GM12872 (cell line): Measurements from ENCODE around the gene PCYT2.

Experiments used
- TF ChIP-seq, protein P1 (sequence below): IDR thresholded peaks from 3 replicates; pipeline ENCODE4 v1.5.1; 2011; ENCODE audit warnings: low read depth, mild to moderate bottlenecking, low read length, moderate library complexity; ENCODE audit not compliant: insufficient read depth

Gene PCYT2

DNA sequence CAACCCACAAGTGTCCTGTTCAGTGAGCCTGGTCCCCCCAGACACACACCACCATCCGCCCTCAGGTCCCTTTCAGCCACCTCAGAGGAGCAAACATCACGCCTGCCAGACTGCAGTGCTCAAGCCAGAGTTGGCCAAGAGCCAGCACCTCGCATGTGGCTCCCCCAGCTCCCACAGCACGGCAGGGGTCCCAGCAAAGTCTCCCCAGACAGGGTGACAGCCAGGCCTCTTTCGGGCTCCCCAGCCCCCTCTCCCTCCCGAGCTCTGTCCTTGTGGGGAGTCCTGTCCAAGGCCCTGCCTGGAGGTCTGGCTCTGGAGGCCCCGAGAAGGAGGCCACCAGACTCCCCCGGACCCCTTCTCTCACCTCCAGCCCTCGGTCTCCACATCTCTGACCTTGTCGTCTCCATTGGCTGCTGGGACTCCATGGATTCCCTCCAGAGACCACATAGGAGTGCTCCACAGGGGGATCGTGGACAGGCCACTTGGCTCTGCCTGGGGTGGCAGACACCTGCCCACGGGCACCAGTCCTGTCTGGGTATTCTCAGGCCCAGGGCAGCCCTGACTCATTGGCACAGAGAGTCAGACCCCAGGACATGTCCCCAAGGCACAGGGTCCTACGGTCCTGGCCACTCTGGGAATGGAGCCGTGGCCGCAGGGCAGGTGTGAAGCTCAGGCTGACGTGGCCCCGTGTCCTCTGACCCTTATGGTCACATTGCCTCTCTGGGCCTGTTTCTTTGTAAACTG, 37.6 kb upstream of the PCYT2 start:
- TF ChIP-seq, protein P1, sequence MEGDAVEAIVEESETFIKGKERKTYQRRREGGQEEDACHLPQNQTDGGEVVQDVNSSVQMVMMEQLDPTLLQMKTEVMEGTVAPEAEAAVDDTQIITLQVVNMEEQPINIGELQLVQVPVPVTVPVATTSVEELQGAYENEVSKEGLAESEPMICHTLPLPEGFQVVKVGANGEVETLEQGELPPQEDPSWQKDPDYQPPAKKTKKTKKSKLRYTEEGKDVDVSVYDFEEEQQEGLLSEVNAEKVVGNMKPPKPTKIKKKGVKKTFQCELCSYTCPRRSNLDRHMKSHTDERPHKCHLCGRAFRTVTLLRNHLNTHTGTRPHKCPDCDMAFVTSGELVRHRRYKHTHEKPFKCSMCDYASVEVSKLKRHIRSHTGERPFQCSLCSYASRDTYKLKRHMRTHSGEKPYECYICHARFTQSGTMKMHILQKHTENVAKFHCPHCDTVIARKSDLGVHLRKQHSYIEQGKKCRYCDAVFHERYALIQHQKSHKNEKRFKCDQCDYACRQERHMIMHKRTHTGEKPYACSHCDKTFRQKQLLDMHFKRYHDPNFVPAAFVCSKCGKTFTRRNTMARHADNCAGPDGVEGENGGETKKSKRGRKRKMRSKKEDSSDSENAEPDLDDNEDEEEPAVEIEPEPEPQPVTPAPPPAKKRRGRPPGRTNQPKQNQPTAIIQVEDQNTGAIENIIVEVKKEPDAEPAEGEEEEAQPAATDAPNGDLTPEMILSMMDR, result no peak

DNA sequence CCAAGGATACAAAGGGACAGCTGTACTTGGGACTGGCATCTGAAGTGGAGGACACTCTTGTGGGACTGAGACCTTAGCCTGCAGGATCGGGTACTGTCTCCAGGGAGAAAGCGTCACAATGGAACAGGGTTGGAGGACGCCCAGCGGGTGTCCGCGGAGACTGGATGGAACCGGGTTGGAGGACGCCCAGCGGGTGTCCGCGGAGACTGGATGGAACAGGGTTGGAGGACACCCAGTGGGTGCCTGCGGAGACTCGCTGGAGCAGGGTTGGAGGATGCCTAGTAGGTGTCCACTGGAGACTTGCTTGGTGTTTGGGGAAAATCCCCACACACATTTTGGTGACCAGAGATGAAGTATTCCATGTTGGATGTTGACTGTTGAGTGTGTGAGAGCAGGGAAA, 36.0 kb upstream of the PCYT2 start, which contains the start of gene MYADML2:
TSS of gene MYADML2 (minus strand) at position 45 of the 400 bp plus-strand sequence. CDS start 5,492 bp downstream, outside the sequence.
- TF ChIP-seq, protein P1, result no peak

DNA sequence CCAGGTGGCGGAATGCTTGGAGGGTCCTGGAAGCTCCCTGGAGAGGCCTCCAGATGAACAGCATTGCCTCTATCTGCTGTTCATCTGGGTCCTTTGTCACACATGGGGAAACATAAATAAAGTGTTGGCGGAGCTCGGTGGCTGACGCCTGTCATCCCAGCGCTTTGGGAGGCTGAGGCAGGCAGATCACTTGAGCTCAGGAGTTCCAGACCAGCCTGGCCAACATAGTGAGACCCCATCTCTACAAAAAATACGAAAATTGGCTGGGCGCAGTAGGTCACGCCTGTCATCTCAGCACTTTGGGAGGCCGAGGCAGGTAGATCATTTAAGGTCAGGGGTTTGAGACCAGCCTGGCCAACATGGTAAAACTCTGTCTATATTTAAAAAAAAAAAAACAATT, 33.7 kb upstream of the PCYT2 start:
- TF ChIP-seq, protein P1, result no peak

DNA sequence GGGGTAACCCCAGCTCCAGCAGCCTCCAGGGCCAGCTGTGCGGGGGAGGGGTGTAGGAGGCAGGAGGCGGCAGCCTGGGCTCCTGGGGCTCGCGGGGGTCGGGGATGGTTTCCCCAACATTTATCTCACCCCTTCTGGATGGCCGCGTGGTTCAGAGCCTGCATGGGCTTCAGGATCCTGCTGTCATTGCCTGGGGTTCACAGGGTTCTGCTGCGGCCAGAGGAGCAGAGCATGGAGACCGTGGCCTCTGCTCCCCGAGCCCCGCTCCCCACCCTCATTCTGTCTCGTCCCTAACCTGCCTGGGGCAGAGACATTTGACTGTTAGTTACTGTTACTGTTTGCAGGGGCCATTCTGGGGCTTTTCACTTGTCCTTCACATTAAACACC, 31.0 kb upstream of the PCYT2 start:
- TF ChIP-seq, protein P1, result no peak

DNA sequence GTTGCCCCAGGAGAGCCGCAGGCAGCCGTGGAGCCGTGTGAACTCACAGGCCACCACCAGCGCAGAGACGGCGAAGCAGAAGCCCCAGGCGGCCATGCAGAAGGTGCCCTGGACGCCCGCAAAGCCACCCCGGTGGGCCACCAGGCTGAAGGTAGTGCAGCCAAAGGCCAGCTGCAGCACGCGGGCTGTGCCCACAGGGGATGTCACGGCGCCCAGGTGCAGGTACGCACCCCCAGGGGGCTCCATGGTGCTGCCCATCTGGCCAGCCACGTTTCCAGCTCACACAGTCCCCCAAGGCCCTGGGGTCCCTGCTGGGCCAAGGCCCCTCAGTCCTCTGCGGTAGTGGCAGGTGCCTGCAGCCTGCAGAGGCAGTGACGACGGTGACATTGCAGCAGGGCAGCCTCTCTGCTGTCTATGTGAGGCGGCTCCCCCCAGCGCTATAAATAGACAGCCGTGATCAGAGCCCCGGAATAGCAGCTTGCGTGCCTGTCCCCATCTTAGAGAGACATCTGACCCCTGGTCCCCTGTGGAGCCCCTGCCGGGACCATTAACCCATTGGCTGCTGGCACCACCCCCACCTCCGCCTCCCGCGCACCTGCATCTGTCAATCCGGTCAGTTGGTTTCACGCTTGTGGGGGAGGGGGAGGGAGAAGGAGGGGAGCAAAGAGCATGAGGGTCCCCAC, 30.4 kb upstream of the PCYT2 start:
- TF ChIP-seq, protein P1, result no peak

DNA sequence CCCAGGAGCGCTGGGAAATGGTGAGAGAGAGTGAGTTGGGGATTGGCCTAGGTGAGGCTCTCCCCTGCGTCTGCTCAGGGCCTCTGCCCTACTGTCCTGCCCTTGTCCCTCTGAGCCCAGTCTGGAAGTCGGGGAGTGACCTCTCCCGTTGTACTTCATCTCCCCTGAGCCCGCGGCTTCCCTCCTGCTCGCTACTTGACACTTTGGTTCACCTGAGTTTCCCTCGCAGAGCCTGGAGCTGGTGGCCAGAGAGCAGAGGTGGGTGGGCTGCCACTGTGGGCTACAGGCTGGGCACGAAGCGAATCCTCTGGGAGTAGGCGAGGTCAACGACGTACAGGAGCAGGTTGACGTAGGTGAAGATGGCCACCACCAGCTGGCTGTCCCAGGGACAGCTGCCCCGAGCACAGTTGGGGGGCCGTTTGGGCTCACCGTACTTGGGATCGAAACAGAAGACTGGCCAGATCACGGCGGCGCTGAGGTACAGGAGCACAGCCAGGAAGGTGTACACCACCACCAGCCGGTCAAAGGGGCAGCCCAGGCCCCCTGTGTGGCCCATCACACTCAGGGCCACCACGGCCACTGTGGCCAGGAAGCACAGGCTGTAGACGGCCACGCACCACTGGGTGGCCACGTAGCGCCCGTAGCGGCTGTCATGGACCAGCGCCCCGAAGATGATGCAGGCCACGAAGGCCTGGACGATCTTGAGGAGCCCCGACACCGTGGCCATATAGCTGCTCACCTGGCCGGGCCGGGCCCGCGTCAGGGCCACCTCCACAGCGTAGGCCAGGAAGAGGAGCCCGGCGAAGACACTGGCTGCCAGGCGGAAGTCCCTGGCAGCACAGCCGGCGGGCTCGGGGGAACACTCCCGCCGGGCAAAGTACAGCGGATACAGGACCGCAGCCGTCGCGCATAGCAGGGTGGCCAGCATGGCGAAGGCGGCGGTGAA, 29.6 kb upstream of the PCYT2 start:
- TF ChIP-seq, protein P1, result no peak
